Type B pancreatic cell (in vitro differentiated cells): ENCODE data around the gene GUCY1A2. TPM values are rescaled to one million over a fixed set of nuclear protein-coding genes. Genes with fewer than 3 reads are reported as not detected.

ENCODE experiments used
- DNase-seq: peaks from one replicate; pipeline ENCODE4 v3.0.0; 2021; ENCODE audit warnings: mixed read lengths; ENCODE audit not compliant: unreplicated experiment; ENCODE audit errors: extremely low spot score
- H3K27ac Mint-ChIP-seq: 2 replicates; pipeline ENCODE4 v1.8.0; 2021; ENCODE audit warnings: mild to moderate bottlenecking, mixed read lengths
- H3K27me3 Mint-ChIP-seq: 2 replicates; pipeline ENCODE4 v1.8.0; 2021; ENCODE audit warnings: mixed read lengths
- H3K36me3 Mint-ChIP-seq: 2 replicates; pipeline ENCODE4 v1.8.0; 2021; ENCODE audit warnings: mixed read lengths
- H3K4me1 Mint-ChIP-seq: one replicate; pipeline ENCODE4 v1.8.0; 2021; ENCODE audit warnings: mixed read lengths; ENCODE audit not compliant: unreplicated experiment
- H3K4me3 Mint-ChIP-seq: 2 replicates; pipeline ENCODE4 v1.8.0; 2021; ENCODE audit warnings: mild to moderate bottlenecking, mixed read lengths
- H3K9me3 Mint-ChIP-seq: 2 replicates; pipeline ENCODE4 v1.8.0; 2021; ENCODE audit warnings: mixed read lengths
- CTCF ChIP-seq: fragments of 200-600 bp; sonication (generic); conservative IDR thresholded peaks from 2 replicates; pipeline ENCODE4 v1.5.0; 2021; ENCODE audit warnings: antibody characterized with exemption, mild to moderate bottlenecking
- total RNA-seq: library from RNA; stranded (reverse); gene quantifications from 2 replicates; pipeline ENCODE4 v1.2.1, GENCODE V29; 2021; ENCODE audit warnings: low replicate concordance

Gene GUCY1A2
- total RNA-seq, 1 donor from 2014 or later, result 13.2 TPM

DNA sequence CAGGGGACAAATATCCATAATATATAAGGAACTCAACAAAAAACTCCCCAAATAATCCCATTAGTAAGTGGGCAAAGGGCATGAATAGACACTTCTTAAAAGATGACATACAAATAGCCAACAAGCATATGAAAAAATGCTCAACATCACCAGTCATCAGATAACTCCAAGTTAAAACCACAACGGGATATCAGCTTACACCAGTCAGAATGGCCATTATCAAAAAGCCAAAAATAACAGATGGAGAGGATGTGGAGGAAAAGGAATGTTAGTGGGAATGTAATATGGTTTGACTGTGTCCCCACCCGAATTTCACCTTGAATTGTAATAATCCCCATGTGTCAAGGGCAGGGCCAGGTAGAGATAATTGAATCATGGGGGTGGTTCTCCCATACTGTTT, 350.1 kb downstream of the GUCY1A2 start:
- no peak for DNase-seq
- Mint-ChIP-seq H3K4me3 (no peak overlapping the region), H3K27ac (no peak overlapping the region), H3K27me3 (no peaks in the 10 kb centered on the region), H3K36me3 (no peaks in the 10 kb centered on the region), H3K4me1 (no peaks in the 10 kb centered on the region), H3K9me3 (peaks cover 4% of the 10 kb centered on the region)
- no peak for TF ChIP-seq CTCF

GRCh38 chr11:106656646-106657045, 361.6 kb downstream of the GUCY1A2 start:
- Mint-ChIP-seq H3K4me1 (no peaks in the 10 kb centered on the region), H3K4me3 (no peak overlapping the region), H3K27ac (no peak overlapping the region), H3K9me3 (no peaks in the 10 kb centered on the region), H3K27me3 (no peaks in the 10 kb centered on the region), H3K36me3 (no peaks in the 10 kb centered on the region)
- DNase-seq, result no peak
- no peak for TF ChIP-seq CTCF

GRCh38 chr11:106644824-106645223, 373.5 kb downstream of the GUCY1A2 start:
- no peak overlapping the region for H3K4me3 Mint-ChIP-seq

DNA sequence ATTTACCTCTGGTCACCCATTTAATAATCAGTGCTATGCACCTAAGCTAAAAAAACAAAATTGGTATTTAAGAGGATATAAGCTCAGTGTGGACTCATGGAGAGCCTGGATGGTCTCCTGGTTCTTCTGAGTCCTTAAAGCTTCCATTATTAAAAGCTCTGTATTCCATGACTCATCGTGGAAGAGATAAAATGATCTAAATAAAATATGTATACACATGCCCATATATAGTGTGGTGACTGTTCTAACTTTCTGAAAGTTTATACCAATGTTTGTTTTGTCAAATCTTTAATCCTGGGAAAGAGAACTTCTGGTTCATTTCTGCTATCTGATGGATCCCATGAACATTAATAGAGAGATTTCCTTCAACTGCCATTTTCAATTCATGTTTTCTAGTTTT, 375.9 kb downstream of the GUCY1A2 start:
- no peak for DNase-seq
- Mint-ChIP-seq H3K4me3 (no peak overlapping the region), H3K9me3 (peaks cover 10% of the 10 kb centered on the region), H3K36me3 (no peaks in the 10 kb centered on the region), H3K27ac (no peak overlapping the region), H3K27me3 (no peaks in the 10 kb centered on the region), H3K4me1 (no peaks in the 10 kb centered on the region)
- no peak for TF ChIP-seq CTCF

More at GRCh38 chr11:106644824-106645223, 373.5 kb downstream of the GUCY1A2 start:
- Mint-ChIP-seq H3K9me3 (peaks cover 10% of the 10 kb centered on the region), H3K36me3 (no peaks in the 10 kb centered on the region), H3K27ac (no peak overlapping the region), H3K27me3 (no peaks in the 10 kb centered on the region), H3K4me1 (no peaks in the 10 kb centered on the region)
- no peak for TF ChIP-seq CTCF
- no peak for DNase-seq

- Mint-ChIP-seq H3K36me3 (no peaks in the 10 kb centered on the region), H3K4me3 (no peak overlapping the region), H3K9me3 (peaks cover 5% of the 10 kb centered on the region), H3K27ac (no peak overlapping the region), H3K27me3 (no peaks in the 10 kb centered on the region), H3K4me1 (no peaks in the 10 kb centered on the region)
- TF ChIP-seq CTCF, result no peak
- no peak for DNase-seq
Observed at GRCh38 chr11:106632283-106632682, 386.0 kb downstream of the GUCY1A2 start.

DNA sequence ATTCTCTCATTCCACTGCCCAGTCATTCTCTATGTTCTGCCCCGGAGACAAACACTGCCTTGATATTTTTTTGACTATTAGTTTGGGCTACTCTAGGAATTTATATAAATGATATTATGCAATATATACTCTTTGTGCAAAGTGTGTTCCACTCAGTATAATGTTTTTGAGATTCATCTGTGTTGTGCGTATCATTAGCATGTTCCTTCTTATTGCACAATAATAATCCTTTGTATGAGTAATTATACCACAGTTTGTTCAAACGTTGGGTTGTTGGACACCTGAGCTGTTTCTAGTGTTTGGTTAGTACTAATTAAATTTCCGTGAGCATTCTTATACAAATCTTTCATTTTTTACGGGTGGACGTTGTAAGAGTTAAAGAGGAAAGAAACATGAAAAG, 390.6 kb downstream of the GUCY1A2 start:
- no peak overlapping the region for H3K4me3 Mint-ChIP-seq
- H3K27me3 Mint-ChIP-seq, result no peaks in the 10 kb centered on the region
- no peak for DNase-seq

More for the DNA sequence above, 390.6 kb downstream of the GUCY1A2 start:
- Mint-ChIP-seq H3K4me1 (no peaks in the 10 kb centered on the region), H3K9me3 (peaks cover 5% of the 10 kb centered on the region), H3K27ac (no peak overlapping the region), H3K36me3 (no peaks in the 10 kb centered on the region)
- no peak for TF ChIP-seq CTCF
